RKO (cell line): ENCODE measurements around the gene GNA15.
"Not testable (repeated sequence)": the region's sequence is repeated elsewhere in the genome, so short reads cannot be mapped to it uniquely, and the experiment has no call there.

ENCODE experiments used
- DNase-seq: peaks from one replicate; pipeline ENCODE4 v3.0.0-alpha.2; 2016; ENCODE audit warnings: low spot score

GNA15 gene

DNA sequence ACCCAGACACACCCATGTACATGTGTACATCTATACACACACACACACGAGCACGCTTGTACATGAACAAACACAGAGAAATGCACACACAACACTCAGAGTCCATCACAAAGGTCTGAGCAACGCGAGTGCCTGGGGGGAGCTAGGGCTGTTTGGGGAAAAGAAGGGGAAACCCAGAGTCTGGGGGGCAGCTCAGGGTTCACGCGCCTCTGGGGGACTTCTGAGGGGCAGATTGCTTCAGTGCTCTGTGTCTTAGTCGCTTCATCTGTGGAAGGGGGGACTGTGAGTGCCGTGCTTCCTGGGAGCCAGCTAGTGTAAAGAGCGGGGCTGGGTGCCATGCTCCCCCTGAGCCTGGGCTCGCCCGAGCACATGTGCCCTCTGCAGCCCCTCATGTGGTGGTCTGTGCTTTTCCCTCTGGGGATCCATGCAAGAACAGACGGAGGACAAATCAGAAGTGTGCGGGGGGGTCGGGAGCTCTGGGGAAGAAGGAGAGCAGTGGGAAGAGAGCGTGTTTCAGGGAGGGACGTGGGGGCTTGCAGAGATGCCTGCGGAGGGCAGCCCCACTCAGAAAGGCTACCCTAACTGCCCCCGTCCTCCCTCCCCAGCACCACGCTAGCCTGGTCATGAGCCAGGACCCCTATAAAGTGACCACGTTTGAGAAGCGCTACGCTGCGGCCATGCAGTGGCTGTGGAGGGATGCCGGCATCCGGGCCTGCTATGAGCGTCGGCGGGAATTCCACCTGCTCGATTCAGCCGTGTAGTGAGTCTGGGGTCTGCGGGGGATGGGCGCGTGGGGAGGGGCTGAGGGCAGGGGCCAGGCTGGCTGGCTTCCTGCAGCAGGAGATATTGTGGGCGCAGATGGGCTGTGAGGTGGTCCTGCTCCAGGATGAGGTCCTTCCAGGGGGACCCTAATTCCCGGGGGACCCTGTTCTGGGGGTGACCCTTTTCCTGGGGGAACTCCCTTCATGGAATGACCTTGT lies 14.0 kb downstream of the GNA15 start:
- no peak for DNase-seq

DNA sequence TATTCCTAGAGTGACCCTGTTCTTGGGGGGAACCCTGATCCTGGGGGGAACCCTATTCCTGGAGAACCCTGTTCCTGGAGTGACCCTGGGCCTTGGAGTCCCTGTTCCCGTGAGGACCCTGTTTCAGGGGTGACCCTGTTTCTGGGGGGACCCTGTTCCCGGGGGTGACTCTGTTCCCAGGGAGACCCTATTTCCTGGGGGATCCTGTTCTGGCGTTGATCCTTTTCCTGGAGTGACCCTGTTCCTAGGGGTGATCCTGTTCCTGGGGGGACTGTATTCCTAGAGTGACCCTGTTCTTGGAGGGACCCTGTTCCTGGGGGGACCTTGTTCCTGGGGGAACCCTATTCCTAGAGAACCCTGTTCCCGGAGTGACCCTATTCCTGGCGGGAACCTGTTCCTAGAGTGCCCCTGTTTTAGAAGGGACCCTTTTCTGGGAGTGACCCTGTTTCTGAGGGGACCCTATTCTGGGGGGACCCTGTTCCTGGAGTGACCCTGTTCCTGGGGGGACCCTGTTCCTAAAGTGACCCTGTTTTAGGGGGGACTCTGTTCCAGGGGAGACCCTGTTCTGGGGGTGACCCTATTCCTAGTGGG lies 15.0 kb downstream of the GNA15 start:
- no peak for DNase-seq

DNA sequence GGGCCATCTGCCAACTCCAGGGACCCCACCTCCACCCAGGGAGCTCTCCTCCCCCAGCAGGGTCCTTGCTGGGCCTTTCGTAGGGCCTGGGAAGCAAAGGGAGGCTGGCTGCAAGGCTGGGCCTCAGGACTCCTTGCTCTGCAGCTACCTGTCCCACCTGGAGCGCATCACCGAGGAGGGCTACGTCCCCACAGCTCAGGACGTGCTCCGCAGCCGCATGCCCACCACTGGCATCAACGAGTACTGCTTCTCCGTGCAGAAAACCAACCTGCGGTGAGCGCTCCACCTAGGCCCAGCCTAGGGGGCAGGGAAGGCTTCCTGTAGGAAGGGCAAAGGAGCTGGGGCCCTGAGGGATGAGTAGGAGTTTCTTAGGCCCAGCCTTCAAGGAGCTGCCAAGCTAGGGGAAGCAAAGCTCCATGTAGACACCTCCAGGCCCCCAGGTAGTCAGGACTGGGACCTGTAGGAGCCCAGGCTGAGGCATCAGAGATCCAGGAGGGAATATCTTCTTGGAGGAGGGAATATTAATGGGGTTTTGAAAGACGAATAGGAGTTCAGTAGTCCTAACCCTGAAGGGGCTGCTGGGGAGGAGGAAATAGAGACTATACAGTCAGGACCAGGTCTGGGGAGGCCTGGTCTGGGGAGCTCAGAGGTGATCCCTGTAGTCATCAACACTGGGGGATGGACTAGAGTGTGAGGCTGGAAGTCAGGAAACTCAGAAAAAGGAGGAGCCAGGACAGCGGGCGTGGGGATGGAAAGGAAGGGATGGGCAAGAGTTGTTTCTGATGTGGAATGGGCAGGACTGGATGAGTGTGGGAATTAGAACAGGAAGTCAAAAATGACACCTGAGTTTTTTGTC lies 16.0 kb downstream of the GNA15 start:
- no peak for DNase-seq

DNA sequence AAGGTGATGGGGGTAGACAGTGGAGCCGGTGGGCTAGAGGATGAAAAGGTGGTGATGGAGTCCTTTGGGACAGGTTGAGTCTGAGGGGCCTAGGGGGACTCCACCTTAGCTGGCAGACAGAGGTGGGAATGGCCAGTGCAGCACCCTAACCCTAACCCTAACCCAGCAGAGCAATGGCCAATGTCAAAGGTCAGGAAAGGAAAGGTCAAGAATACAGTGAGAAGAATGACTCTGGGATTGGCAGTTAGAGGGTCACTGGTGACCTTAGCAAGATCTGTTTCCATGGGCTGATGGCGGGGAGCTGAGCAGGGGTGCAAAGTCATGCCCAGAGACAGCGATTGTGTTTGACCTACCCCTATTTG lies 16.6 kb downstream of the GNA15 start:
- DNase-seq: no peak

DNA sequence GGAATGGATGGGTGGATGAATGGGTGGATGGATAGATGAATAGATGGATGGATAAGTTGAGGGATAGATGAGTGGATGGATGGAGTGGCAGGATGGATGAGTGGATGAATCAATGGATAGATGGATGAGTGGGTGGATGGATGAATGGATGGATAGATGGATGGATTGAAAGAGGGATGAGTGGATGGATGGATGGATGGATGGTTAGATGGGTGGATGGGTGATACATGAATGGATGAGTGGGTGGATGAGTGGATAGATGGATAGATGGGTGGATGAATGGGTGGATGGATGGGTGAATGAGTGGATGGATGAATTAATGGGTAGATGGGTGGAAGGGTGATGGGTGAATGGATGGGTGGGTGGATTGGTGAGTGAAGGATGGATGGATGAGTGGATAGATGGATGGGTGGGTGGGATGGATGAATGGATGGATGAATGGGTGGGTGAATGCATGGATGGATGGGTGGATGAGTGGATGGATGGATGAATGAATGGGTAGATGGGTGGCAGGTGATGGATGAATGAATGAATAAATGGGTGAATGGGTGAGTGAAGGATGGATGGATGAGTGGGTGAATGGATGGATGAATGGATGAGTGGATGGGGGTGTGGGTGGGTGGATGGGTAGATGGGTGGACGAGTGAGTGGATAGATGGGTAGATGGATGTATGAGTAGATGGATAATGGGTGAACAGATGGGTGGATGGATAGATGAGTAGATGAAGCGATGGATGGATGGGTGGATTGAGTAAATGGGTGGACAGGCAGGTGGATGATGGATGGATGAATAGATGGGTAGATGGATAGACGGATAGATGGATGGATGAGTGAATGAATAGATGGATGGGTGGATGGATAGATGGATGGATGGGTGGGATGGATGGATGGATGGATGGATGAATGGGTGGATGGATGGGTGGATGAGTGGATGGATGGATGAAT lies 17.7 kb downstream of the GNA15 start:
- DNase-seq: no peak

DNA sequence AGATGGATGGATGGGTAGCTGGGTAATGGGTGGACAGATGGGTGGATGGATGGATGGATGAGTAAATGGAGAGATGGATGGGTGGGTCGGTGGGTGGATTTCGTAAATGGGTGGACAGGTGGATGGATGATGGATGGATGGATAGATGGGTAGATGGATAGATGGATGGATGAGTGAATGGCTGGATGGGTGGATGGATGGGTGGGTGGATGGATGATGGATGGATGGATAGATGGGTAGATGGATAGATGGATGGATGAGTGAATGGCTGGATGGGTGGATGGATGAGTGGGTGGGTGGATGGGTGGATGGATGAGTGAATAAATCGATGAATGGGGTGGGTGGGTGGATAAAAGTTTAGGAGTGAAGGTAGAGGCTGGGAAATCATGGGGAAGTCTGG lies 18.6 kb downstream of the GNA15 start:
- DNase-seq: not testable (repeated sequence)

DNA sequence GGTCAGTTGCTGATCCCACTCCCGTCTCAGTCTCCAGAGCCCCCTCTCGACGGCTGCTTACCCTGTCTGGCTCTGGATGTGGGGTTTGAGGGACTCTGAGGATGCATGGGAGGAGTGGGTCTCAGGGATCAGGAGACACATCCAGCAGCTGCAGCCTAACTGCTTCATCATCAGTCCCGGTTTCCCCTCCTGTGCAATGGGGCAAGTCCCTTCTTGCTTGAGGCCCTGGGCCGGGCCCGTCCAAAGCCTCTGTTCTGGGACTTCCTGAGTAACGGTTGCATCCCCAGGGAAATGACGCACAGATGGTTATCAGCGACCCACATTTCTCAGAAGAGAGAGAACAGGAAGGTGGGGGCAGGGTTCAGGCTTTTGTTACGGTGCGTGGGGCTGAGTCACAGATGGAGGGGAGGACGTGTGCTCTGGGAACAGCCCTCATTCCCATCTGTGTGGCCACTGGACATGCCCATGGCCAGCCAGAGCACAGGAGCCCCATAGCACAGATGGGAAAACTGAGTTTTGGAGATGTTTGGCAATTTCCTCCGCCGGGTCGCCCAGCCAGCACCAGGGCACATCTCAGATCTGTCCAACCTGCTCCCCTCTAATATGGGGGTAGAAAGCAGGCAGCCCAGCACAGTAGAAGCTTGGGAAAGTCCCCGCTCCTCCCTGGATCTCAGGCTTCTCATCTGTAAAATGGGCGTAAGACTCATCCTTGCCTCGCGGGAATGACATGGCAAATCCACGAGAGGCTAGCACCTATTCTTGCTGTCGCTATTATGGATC lies 19.3 kb downstream of the GNA15 start:
- peak; percentile 90 for DNase-seq

DNA sequence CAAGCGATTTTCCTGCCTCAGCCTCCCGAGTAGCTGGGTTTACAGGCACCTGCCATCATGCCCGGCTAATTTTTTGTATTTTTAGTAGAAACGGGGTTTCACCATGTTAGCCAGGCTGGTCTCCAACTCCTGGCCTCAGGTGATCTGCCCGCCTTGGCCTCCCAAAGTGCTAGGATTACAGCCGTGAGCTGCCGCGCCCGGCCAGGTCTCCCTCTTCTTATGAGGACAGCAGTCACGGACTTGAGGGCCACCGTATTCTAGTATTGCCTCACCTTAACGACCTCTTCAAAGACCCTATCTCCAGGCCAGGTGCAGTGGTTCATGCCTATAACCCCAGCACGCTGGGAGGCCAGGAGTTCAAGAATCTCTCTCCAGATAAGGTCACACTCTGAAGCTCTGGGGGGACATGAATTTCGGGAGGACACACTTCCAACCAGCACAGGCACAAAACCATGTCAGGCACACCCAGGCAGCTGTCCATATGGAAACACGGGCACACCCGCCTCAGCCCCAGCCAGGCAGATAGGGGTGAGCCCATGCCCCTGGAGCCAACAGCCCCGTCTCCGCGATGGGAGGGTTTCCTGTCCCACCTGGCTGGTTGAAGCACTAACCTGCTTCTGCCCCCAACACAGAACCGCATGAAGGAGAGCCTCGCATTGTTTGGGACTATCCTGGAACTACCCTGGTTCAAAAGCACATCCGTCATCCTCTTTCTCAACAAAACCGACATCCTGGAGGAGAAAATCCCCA lies 21.4 kb downstream of the GNA15 start:
- no peak for DNase-seq

DNA sequence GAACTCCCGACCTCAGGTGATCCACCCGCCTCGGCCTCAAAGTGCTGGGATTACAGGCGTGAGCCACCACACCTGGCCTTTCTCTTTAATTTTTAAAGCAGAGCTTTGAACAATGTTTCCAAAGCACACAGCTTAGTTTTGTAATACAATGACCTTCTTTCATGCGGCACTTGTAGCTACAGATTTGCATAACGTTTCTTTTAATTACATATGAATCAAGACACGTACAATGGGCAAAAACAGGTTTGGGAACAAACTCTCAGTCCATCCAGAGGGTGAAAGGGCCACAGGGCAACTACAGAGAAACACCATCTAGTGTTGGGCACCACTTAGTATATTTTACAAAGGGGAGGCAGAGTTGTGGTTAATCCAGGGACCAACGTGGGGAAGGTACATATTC lies 23.7 kb downstream of the GNA15 start:
- DNase-seq: no peak

DNA sequence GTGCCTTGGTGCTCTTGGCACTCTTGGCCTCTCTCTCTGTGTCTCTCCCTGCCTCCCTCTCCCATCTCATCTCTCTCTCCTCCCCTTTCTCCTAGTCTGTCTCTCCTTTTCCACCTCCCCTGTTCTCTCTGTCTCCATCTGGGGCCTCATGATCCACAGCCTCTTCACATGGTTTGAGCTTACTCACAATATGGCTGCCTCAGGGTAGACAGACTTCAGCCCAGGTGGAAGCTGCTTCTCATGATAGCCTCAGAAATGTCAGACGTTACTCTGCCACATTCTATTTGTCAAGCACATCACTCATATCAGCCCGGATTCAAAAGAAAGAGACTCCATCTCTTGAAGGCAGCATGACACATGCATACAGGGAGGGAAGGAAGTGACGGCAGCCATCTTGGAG lies 24.4 kb downstream of the GNA15 start:
- no peak for DNase-seq

DNA sequence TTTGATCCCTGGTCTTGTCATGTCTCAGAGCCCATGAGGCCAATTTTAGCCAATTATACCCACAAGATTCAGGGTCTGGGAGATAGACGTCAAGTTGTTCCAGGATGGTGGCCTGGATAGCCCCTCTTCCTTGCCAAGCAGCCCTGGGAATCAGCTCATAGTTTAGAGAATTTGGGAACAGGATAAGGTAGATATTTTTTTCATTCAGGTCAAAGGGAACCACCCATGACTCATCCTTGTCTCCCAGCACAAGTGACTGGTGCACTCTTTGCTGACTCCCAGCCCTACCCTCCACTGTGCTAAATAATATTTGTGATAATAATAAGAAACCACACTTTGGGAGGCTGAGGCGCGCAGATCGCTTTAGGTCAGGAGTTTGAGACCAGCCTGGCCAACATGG lies 25.6 kb downstream of the GNA15 start:
- DNase-seq: no peak

DNA sequence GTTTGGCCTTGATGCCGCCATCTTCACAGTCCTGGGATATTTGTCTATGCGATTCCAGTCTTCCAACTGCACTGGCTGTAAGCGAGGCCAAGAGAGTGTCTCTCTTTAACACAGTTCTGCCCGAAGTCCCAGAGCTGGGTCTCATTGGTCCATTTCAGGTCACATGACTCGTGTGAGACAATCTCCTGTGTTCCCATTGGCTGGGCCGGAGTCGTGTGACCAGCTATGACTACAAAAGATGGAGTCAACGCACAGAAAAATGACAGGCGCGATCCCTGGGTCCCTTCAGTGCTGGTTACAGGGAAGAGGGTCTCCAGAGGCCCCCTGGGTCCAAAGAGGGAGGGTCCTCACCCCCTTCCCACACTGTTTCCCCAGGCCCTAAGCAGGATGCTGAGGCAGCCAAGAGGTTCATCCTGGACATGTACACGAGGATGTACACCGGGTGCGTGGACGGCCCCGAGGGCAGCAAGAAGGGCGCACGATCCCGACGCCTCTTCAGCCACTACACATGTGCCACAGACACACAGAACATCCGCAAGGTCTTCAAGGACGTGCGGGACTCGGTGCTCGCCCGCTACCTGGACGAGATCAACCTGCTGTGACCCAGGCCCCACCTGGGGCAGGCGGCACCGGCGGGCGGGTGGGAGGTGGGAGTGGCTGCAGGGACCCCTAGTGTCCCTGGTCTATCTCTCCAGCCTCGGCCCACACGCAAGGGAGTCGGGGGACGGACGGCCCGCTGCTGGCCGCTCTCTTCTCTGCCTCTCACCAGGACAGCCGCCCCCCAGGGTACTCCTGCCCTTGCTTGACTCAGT lies 26.8 kb downstream of the GNA15 start:
- peak; percentile 46 for DNase-seq

DNA sequence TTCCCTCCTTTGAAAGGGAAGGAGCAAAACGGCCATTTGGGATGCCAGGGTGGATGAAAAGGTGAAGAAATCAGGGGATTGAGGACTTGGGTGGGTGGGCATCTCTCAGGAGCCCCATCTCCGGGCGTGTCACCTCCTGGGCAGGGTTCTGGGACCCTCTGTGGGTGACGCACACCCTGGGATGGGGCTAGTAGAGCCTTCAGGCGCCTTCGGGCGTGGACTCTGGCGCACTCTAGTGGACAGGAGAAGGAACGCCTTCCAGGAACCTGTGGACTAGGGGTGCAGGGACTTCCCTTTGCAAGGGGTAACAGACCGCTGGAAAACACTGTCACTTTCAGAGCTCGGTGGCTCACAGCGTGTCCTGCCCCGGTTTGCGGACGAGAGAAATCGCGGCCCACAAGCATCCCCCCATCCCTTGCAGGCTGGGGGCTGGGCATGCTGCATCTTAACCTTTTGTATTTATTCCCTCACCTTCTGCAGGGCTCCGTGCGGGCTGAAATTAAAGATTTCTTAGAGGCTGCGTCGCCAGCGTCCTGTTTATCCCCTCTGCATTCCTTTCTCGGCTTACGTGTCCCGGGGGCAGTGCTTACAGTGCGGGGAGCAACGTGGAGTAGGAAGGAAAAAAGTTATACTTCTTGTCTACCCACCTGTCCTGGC lies 27.5 kb downstream of the GNA15 start:
- DNase-seq: peak; percentile 51

DNA sequence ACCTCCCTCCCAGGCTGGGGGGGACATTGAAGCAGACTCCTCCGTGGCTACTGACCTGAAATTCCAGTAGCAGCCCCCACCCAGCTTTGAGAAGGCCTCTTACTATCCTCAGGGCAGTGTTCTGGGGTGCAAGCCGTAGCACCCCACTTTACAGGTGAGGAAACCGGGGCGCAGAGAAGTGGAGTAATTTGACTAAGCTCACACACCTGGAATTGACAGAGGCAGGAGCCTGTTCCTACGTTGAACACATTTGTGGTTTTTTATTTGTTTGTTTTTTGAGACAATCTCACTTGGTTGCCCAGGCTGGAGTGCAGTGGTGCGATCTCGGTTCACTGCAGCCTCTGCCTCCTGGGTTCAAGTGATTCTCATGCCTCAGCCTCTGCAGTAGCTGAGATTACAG lies 28.1 kb downstream of the GNA15 start:
- DNase-seq: no peak

DNA sequence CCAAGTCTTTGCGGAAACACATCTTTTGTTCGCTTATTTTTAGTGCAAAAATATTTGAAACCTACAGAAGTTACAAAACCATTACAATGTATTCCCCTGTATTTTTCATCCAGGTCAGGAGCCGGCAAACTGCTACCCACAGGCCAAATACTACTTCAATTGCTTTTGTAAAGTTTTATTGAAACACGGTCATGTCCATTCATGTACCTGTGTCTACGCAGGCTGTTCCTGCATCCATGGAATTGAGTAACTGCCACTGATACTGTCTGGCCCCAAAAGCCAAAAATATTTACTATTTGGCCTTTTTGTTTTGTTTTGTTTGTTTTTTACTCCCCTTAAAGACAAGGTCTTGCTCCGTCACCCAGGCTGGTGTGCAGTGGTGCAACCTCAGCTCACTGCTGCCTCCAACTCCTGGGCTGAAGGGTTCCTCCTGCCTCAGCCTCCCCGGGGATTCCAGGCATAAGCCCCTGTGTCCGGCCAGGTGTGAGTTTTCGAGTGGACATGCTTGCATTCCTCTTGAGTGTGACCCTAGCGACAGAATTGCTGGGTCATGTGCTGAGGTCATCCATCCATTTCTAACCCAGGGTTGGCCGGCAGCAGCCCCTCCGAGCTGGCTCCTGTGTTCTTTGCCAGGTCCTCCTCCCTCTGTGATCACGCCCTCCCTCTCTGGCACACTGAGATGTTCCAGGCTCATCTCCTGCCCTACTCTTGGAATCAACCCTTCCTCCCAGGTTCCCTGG lies 31.9 kb downstream of the GNA15 start:
- no peak for DNase-seq

DNA sequence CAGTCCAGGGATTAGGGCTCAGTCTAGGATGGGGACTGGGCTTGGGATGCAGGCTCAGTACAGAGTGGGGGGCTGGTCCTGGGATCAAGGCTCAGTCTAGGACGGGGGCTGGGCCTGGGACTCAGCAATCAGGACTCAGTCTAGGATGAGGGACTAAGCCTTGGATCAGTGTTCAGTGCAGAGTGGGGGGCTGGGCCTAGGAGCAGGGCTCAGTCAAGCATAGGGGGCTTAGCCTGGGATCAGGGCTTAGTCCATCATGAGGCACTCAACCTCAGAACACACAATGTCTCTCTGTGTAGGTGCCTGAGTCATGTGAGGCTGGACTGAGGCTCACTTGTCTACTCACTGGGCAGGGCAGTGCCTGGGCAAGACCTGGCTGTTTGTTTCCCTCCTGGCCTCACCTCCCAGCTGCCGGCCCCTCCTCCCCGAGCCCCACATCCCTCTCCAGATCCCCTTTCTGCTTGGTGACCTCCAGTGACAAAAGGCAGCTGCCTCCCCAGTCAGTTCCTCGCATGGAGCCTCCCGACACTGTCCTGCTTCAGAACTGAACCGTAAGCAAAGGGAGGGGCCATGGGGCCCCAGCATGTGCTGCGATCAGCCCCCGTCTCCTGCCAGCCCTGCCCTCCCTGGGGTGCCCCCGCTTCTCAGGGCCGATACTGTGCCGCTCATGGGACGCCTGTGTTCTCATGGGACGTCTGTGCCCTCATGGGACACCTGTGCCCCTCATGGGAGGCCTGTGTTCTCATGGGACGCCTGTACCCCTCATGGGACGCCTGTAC lies 36.2 kb downstream of the GNA15 start:
- no peak for DNase-seq

DNA sequence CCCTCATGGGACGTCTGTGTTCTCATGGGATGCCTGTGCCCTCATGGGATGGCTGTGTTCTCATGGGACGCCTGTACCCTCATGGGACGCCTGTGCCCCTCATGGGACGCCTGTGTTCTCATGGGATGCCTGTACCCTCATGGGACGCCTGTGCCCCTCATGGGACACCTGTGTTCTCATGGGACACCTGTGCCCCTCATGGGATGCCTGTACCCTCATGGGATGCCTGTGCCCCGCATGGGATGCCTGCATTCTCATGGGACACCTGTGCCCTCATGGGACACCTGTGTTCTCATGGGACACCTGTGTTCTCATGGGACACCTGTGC lies 36.8 kb downstream of the GNA15 start:
- not testable (repeated sequence) for DNase-seq
